ENCODE measurements around the gene WIPF1. TPM values are rescaled to one million over a fixed set of nuclear protein-coding genes. Genes with fewer than 3 reads are reported as not detected.

The WIPF1 gene
- total RNA-seq, 1 donor from 2014 or later = 20.1 TPM

DNA sequence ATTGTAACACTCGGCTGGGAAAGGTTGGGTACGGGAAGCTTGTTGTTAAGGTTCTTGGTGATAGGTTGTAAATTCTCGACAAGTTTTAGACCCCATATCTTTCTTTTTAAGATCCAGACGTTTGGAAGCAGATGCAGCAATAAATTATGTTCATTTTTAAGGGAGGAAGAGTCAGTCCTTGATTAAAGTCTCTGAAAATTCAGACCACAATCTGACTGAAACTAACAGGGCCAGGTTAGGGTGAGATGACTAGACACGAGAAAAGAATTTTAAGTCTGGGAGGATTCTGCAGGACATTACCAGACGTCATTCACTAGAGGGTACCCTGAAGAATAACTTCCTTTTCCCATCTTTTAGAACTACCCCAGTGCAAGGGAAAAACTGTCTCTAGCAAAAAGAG lies 16.1 kb downstream of the WIPF1 start:
- no peaks in the 10 kb centered on the region for H3K27me3 Mint-ChIP-seq (ENCODE audit: low read depth)

DNA sequence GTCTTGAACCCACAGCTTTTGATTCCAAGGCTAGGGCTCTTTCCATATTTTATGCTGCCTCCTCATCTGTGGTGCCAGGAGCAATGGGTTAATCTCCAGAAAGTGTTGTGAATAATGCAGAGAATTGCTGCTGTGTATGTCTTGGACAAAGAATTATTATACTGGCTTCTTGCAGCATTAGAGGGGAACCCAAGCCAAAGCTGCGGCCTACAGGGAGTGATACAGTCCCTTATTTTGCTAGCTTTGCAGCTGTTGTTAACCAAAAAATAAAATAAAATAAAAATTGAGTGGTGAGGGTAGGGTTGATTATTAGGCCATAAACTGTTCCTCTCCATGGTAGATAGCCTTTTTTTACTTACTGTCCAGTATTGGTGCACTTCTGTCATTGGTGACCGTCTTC lies 16.7 kb downstream of the WIPF1 start:
- DNase-seq (ENCODE audit: low read depth, low spot score) = no peak
- Mint-ChIP-seq H3K36me3 (ENCODE audit: low read depth) (no peaks in the 10 kb centered on the region), H3K4me3 (no peak overlapping the region), H3K27me3 (ENCODE audit: low read depth) (no peaks in the 10 kb centered on the region), H3K27ac (ENCODE audit: unreplicated experiment) (no peak overlapping the region), H3K4me1 (peaks cover 4% of the 10 kb centered on the region), H3K9me3 (no peaks in the 10 kb centered on the region)
- TF ChIP-seq, protein P1, sequence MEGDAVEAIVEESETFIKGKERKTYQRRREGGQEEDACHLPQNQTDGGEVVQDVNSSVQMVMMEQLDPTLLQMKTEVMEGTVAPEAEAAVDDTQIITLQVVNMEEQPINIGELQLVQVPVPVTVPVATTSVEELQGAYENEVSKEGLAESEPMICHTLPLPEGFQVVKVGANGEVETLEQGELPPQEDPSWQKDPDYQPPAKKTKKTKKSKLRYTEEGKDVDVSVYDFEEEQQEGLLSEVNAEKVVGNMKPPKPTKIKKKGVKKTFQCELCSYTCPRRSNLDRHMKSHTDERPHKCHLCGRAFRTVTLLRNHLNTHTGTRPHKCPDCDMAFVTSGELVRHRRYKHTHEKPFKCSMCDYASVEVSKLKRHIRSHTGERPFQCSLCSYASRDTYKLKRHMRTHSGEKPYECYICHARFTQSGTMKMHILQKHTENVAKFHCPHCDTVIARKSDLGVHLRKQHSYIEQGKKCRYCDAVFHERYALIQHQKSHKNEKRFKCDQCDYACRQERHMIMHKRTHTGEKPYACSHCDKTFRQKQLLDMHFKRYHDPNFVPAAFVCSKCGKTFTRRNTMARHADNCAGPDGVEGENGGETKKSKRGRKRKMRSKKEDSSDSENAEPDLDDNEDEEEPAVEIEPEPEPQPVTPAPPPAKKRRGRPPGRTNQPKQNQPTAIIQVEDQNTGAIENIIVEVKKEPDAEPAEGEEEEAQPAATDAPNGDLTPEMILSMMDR (conservative IDR thresholded peaks at IDR 0.05) = no peak

More for the DNA sequence above, 16.1 kb downstream of the WIPF1 start:
- Mint-ChIP-seq H3K36me3 (ENCODE audit: low read depth) (no peaks in the 10 kb centered on the region), H3K4me1 (peaks cover 7% of the 10 kb centered on the region), H3K4me3 (no peak overlapping the region), H3K9me3 (no peaks in the 10 kb centered on the region), H3K27ac (ENCODE audit: unreplicated experiment) (no peak overlapping the region)
- TF ChIP-seq, protein P1 (conservative IDR thresholded peaks at IDR 0.05) = no peak
- no peak for DNase-seq (ENCODE audit: low read depth, low spot score)

DNA sequence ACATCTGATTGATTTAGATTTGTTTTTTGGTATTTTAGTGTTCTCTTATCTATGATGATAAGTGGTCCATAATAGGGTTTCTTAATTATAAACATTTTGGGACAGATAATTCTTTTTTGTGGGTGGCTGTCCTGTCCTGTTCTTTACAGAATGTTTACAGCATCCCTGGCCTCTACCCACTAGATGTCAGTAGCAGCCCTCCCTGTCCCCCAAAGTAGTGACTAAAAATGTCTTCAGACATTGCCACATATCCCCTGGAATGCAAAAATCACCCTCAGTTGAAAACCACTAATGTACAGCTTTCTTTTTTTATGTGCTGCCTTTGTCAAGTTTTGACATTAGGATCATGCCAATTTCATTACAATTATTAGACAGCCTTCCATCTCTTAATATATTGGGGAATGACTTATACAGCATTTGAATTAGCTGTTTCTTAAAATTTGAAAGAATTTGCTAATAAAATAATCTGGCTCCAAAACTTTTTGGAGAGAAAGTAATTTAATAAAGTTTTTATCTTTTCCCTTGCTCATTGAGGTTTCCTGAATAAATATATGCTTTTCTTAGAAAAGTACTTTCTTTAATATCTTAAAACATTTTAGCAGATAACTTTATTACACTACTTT lies 19.5 kb downstream of the WIPF1 start:
- TF ChIP-seq, protein P1 (conservative IDR thresholded peaks at IDR 0.05) = peak; percentile 31
- H3K9me3 Mint-ChIP-seq = no peaks in the 10 kb centered on the region
- H3K36me3 Mint-ChIP-seq (ENCODE audit: low read depth) = peaks cover 14% of the 10 kb centered on the region

DNA sequence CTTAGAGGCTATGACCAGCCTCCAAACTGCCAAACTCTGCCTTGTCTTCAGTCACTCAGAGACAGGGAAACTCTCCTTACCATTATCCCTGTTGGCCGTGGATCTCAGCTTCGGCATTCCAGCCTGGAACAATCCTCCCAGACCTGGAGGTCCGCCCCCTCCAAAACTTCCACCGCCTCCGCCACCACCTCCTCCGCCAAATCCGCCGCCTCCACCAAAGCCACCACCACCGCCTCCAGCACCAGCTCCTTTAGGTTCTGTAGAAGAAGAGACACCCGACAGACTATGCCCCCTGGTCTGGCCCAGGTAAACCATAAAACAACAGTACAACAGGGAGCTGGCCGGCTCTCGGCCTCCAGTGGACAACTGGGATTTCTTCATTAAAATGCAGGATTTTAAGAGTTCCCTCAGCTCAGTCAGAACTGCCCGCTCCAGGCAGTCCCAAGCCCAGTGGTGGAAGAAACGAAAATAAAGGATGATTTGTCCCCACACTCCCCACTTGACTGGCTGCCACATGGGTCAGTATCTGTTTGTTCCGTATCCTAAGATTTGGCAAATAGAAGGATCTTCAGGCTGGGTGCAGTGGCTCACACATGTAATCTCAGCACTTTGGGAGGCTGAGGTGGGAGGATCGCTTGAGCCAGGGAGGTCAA lies 22.4 kb downstream of the WIPF1 start:
- DNase-seq (ENCODE audit: low read depth, low spot score) = no peak
- peaks cover 4% of the 10 kb centered on the region for H3K4me1 Mint-ChIP-seq
- H3K9me3 Mint-ChIP-seq = no peaks in the 10 kb centered on the region
- TF ChIP-seq, protein P1 (conservative IDR thresholded peaks at IDR 0.05) = no peak
- H3K27me3 Mint-ChIP-seq (ENCODE audit: low read depth) = no peaks in the 10 kb centered on the region
- no peak overlapping the region for H3K4me3 Mint-ChIP-seq
- peak overlapping the region; percentile 28 for H3K27ac Mint-ChIP-seq (ENCODE audit: unreplicated experiment)
- peaks cover 23% of the 10 kb centered on the region for H3K36me3 Mint-ChIP-seq (ENCODE audit: low read depth)

More for the DNA sequence above, 19.5 kb downstream of the WIPF1 start:
- no peak for DNase-seq (ENCODE audit: low read depth, low spot score)
- Mint-ChIP-seq H3K27ac (ENCODE audit: unreplicated experiment) (no peak overlapping the region), H3K27me3 (ENCODE audit: low read depth) (no peaks in the 10 kb centered on the region), H3K4me1 (peaks cover 4% of the 10 kb centered on the region), H3K4me3 (no peak overlapping the region)

DNA sequence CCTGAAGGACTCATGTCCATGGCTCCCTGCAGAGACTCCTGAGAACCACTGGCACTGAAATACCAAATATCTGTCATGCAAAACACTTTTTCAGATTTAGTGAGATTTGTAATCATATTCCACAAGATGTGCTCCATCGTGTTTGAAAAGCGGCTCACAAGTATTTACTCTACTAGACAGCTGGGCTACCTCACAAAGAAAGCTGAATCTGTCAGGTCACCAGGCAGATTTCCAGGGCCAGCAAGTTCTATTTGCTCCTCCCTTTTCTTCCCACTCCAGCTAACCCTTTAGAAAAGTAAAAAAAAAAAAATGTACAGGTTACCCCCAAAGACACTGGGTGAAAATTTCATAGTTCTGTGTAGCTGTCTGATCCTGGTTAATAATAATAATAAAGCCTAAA lies 22.9 kb downstream of the WIPF1 start:
- no peak overlapping the region for H3K4me3 Mint-ChIP-seq
- H3K27ac Mint-ChIP-seq (ENCODE audit: unreplicated experiment) = no peak overlapping the region
- H3K4me1 Mint-ChIP-seq = peaks cover 4% of the 10 kb centered on the region
- TF ChIP-seq, protein P1 (conservative IDR thresholded peaks at IDR 0.05) = no peak
- H3K27me3 Mint-ChIP-seq (ENCODE audit: low read depth) = no peaks in the 10 kb centered on the region
- H3K36me3 Mint-ChIP-seq (ENCODE audit: low read depth) = peaks cover 23% of the 10 kb centered on the region
- no peaks in the 10 kb centered on the region for H3K9me3 Mint-ChIP-seq
- no peak for DNase-seq (ENCODE audit: low read depth, low spot score)
